ENCODE results near the gene LRRC70. TPM values are rescaled to one million over a fixed set of nuclear protein-coding genes. Genes with fewer than 3 reads are reported as not detected.

LRRC70 gene
- polyA plus RNA-seq, 3 donors: 0.23 to 2.4 TPM; not detected in 1

DNA sequence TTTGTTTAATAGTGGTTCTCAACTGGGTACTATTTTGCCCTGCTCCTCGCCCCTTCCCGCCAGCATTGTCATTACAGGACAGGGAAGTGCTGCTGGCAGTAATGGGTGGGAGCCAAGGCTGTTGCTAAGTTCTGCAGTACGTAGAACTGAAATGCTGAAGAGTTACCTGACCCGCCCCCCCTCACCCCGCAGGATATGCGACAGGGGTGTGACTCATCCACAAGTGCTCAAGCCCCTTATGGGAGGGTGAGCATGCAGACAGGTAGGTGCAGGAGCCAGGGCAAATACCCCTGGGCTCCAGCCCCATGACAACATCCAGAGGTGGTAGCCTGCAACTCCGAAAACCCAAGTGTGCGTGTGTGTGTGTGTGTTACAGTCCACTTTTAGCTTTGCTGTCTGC lies 35.7 kb downstream of the LRRC70 start:
- peaks cover 0 to 13% of the 10 kb centered on the region in 2 donors for H3K36me3 ChIP-seq (replicated peaks in 1 of 2; ENCODE audit: control insufficient read depth in 1 of 2, insufficient read depth in 2 of 2, low read length in 2 of 2)
- TF ChIP-seq, protein P1, sequence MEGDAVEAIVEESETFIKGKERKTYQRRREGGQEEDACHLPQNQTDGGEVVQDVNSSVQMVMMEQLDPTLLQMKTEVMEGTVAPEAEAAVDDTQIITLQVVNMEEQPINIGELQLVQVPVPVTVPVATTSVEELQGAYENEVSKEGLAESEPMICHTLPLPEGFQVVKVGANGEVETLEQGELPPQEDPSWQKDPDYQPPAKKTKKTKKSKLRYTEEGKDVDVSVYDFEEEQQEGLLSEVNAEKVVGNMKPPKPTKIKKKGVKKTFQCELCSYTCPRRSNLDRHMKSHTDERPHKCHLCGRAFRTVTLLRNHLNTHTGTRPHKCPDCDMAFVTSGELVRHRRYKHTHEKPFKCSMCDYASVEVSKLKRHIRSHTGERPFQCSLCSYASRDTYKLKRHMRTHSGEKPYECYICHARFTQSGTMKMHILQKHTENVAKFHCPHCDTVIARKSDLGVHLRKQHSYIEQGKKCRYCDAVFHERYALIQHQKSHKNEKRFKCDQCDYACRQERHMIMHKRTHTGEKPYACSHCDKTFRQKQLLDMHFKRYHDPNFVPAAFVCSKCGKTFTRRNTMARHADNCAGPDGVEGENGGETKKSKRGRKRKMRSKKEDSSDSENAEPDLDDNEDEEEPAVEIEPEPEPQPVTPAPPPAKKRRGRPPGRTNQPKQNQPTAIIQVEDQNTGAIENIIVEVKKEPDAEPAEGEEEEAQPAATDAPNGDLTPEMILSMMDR (IDR thresholded peaks at IDR 0.05): no peak
- Mint-ChIP-seq H3K4me1 (no peaks in the 10 kb centered on the region), H3K36me3 (peaks cover 23% of the 10 kb centered on the region in 2 donors), H3K9me3 (peaks cover 0 to 4% (median 2%) of the 10 kb centered on the region in 7 donors), H3K27me3 (ENCODE audit: low read depth in 3 of 3) (no peaks in the 10 kb centered on the region), H3K4me3 (no peak overlapping the region), H3K27ac (peak overlapping the region in 1 of 7 donors; percentile 11)
- intact Hi-C loops (cut with micrococcal nuclease): no loop called here
- DNase-seq: no peak
- no peaks in the 10 kb centered on the region for H4K20me1 ChIP-seq (ENCODE audit: insufficient read depth, low read length)
- peaks cover 0 to 5% of the 10 kb centered on the region in 2 donors for H3K9me3 ChIP-seq (replicated peaks in 1 of 2; ENCODE audit: control insufficient read depth in 1 of 2, insufficient read depth in 1 of 2, low read length in 2 of 2)
- no peak overlapping the region for H3K9ac ChIP-seq (ENCODE audit: insufficient read depth, low read length, poor library complexity, severe bottlenecking)
- H3K4me3 ChIP-seq (replicated peaks in 1 of 3; ENCODE audit: low read depth in 2 of 3, low read length in 3 of 3): no peak overlapping the region
- no peaks in the 10 kb centered on the region for H3K27me3 ChIP-seq (ENCODE audit: control insufficient read depth in 2 of 2, insufficient read depth in 2 of 2, low read length in 2 of 2)
- no peak overlapping the region for H3K27ac ChIP-seq (ENCODE audit: low read depth in 1 of 2, low read length in 2 of 2)
- WGBS (ENCODE audit: insufficient coverage): 100% methylated on average over 4 of the region's 8 CpGs
- no peaks in the 10 kb centered on the region for H3K4me1 ChIP-seq (ENCODE audit: control insufficient read depth in 1 of 2, insufficient read depth in 2 of 2, low read length in 2 of 2)
- no peak overlapping the region for H2AFZ ChIP-seq (ENCODE audit: insufficient read depth, low read depth, low read length, poor library complexity, severe bottlenecking)
- no peak overlapping the region for H3K4me2 ChIP-seq (replicated peaks; ENCODE audit: extremely low read depth, low read length, poor library complexity, severe bottlenecking)
- no peaks in the 10 kb centered on the region for H3K79me2 ChIP-seq (ENCODE audit: insufficient read depth, low read length)

DNA sequence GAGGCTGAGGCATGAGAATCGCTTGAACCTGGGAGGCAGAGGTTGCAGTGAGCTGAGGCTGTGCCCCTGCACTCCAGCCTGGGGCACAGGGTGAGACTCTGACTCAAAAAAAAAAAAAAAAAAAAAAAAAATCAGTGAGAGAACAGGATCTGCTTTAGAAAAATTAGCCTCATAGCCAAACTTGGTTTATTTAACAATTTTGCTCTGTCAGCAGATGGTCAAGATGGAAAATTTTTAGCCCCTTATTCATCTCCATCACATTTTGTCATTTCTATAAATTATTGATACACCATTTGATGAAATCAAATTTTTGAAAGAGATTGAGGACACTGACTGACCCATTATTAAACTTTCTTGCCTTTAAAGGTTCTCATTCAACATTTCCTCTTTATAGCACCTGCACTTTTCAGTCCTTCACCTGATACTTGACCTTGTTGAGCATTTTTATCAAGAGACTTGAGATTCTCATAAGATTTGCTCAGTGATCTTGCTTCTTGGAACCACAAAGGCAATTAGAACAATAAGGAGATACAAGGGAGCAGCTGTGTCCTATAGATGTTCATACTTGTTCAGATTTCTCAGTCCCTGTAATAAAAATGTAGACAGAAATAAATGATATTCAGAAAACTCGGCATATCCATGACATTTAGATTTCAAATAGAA lies 38.1 kb downstream of the LRRC70 start:
- H3K9me3 ChIP-seq (replicated peaks in 1 of 2; ENCODE audit: control insufficient read depth in 1 of 2, insufficient read depth in 1 of 2, low read length in 2 of 2): peaks cover 0 to 5% of the 10 kb centered on the region in 2 donors
- H4K20me1 ChIP-seq (ENCODE audit: insufficient read depth, low read length): no peaks in the 10 kb centered on the region
- WGBS (ENCODE audit: insufficient coverage): no CpG with 5 or more reads among the region's 2 CpGs
- H3K27me3 ChIP-seq (ENCODE audit: control insufficient read depth in 2 of 2, insufficient read depth in 2 of 2, low read length in 2 of 2): no peaks in the 10 kb centered on the region
- DNase-seq: no peak
- peaks cover 0 to 8% of the 10 kb centered on the region in 2 donors for H3K36me3 ChIP-seq (replicated peaks in 1 of 2; ENCODE audit: control insufficient read depth in 1 of 2, insufficient read depth in 2 of 2, low read length in 2 of 2)
- no peak overlapping the region for H3K9ac ChIP-seq (ENCODE audit: insufficient read depth, low read length, poor library complexity, severe bottlenecking)
- Mint-ChIP-seq H3K27ac (no peak overlapping the region), H3K27me3 (ENCODE audit: low read depth in 3 of 3) (no peaks in the 10 kb centered on the region), H3K36me3 (peaks cover 21% of the 10 kb centered on the region in 2 donors), H3K4me1 (no peaks in the 10 kb centered on the region), H3K9me3 (peaks cover 0 to 5% (median 0%) of the 10 kb centered on the region in 7 donors), H3K4me3 (no peak overlapping the region)
- TF ChIP-seq, protein P1 (IDR thresholded peaks at IDR 0.05): no peak
- H3K79me2 ChIP-seq (ENCODE audit: insufficient read depth, low read length): no peaks in the 10 kb centered on the region
- no peak overlapping the region for H3K4me3 ChIP-seq (replicated peaks in 1 of 3; ENCODE audit: low read depth in 2 of 3, low read length in 3 of 3)
- no peak overlapping the region for H2AFZ ChIP-seq (ENCODE audit: insufficient read depth, low read depth, low read length, poor library complexity, severe bottlenecking)
- intact Hi-C loops (cut with micrococcal nuclease): no loop called here
- no peak overlapping the region for H3K4me2 ChIP-seq (replicated peaks; ENCODE audit: extremely low read depth, low read length, poor library complexity, severe bottlenecking)
- no peak overlapping the region for H3K27ac ChIP-seq (ENCODE audit: low read depth in 1 of 2, low read length in 2 of 2)
- no peaks in the 10 kb centered on the region for H3K4me1 ChIP-seq (ENCODE audit: control insufficient read depth in 1 of 2, insufficient read depth in 2 of 2, low read length in 2 of 2)

Measured in CD14-positive monocyte (primary cell).